Thyroid gland (tissue), 4 donors: ENCODE measurements around the gene EXT2.

Source experiments
- POLR2A ChIP-seq, 2 donors: fragments of 450-650 bp; IDR thresholded peaks; one replicate each; pipeline ENCODE4 v1.6.1; 2017; ENCODE audit warnings: antibody characterized with exemption in 2 of 2, mild to moderate bottlenecking in 2 of 2, moderate library complexity in 1 of 2
- TF ChIP-seq, protein P1 (sequence below), 6 experiments: fragments of 200-600 bp in 3 of 6; fragments of 450-650 bp in 3 of 6; sonication (generic) in 3 of 6; IDR thresholded peaks; one replicate each; pipeline ENCODE4 v1.5.1; 2016 to 2019; ENCODE audit warnings: antibody characterized with exemption in 6 of 6, mild to moderate bottlenecking in 2 of 6, inconsistent platforms in 1 of 6, moderate library complexity in 1 of 6

DNA sequence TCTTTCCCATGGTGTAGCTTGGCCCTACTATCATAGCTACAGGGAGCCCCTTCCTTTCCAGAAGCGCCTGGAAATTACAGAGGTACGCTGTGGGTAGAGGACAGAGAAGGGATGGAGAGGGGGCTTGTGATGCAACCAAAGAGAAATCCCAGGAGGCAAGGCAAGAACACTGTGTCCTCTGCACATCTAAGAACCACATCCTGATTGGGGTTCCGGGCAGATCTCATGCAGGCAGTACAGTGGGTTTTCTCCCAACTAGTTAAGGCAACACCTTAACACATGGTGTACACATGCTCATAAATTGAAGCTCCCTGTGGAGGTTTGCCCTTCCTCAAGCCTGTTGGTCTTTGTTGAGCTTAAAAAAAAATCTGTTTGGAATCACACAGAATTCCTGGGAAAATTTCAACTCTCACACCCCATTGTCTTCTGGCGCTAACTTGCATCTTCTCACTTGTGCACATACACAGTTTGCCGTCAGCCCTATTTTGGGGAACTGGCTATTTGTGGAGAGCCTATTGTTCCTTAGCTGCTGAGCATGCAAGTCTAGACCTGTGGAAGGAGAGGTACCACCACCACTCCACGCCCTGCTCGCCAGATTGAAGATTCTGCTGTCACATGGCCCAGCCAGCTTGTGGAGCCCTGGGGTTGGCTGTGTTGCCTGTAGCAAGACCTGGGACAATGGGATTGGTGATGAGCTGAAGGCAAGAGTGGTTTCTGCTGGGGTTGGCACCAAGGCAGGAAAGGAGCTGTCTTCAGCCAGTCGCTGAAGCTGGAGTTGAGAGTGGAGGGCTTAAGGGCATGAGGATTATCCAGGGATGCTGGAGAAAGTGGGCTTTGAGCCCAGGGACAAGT, 162.1 kb downstream of the EXT2 start:
- TF ChIP-seq, protein P1, sequence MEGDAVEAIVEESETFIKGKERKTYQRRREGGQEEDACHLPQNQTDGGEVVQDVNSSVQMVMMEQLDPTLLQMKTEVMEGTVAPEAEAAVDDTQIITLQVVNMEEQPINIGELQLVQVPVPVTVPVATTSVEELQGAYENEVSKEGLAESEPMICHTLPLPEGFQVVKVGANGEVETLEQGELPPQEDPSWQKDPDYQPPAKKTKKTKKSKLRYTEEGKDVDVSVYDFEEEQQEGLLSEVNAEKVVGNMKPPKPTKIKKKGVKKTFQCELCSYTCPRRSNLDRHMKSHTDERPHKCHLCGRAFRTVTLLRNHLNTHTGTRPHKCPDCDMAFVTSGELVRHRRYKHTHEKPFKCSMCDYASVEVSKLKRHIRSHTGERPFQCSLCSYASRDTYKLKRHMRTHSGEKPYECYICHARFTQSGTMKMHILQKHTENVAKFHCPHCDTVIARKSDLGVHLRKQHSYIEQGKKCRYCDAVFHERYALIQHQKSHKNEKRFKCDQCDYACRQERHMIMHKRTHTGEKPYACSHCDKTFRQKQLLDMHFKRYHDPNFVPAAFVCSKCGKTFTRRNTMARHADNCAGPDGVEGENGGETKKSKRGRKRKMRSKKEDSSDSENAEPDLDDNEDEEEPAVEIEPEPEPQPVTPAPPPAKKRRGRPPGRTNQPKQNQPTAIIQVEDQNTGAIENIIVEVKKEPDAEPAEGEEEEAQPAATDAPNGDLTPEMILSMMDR (IDR thresholded peaks at IDR 0.05): no peak
- TF ChIP-seq POLR2A (IDR thresholded peaks at IDR 0.05): no peak
